ENCODE results near the gene KRT35.

DNA sequence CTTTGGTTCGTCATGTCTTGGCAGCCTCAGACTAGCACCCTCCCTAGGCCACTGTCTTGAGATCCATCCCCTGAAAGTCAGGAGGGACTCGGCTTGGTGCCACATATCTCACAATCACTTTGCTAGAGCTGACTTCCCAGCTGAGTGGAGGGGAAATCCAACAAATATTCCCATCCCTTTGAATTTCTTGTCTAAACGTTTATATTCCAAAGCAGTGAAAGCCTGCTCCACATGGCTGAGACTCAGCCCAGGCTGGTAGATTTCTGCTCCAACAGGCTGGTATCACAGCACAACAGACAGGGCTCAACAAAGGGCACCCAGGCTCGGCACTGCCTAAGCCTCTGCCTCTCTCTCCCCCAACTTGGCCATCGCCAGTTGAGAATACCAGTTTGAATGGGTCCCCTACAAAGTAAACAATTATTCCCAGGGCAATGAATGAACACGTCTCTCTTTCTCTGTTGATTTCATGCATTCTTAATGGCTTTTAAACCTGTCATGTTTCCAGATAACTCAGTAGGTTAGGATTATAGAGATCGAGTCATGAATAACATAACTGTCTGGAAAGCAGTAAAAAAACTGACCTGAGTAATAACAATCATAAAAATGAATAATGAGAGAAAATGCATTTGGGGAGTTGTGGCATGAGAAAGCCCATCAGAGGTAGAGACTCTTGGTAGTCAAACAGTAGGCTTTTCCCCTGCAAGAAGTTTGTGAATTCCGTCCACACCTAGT lies 23.5 kb upstream of the KRT35 start:
- TF ChIP-seq, protein P1, sequence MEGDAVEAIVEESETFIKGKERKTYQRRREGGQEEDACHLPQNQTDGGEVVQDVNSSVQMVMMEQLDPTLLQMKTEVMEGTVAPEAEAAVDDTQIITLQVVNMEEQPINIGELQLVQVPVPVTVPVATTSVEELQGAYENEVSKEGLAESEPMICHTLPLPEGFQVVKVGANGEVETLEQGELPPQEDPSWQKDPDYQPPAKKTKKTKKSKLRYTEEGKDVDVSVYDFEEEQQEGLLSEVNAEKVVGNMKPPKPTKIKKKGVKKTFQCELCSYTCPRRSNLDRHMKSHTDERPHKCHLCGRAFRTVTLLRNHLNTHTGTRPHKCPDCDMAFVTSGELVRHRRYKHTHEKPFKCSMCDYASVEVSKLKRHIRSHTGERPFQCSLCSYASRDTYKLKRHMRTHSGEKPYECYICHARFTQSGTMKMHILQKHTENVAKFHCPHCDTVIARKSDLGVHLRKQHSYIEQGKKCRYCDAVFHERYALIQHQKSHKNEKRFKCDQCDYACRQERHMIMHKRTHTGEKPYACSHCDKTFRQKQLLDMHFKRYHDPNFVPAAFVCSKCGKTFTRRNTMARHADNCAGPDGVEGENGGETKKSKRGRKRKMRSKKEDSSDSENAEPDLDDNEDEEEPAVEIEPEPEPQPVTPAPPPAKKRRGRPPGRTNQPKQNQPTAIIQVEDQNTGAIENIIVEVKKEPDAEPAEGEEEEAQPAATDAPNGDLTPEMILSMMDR (IDR thresholded peaks at IDR 0.05; ENCODE audit: borderline replicate concordance, extremely low read depth, low read length, poor library complexity, severe bottlenecking) = no peak
- TF ChIP-seq EZH2 (IDR thresholded peaks at IDR 0.05; ENCODE audit: borderline replicate concordance, low read depth, low read length, severe bottlenecking) = no peak

Measured in DND-41 (cell line).